Left renal cortex interstitium (tissue), 4 donors: ENCODE results near the gene PTGR3. TPM values are rescaled to one million over a fixed set of nuclear protein-coding genes. Genes with fewer than 3 reads are reported as not detected.
"Not testable (repeated sequence)": the region's sequence is repeated elsewhere in the genome, so short reads cannot be mapped to it uniquely, and the experiment has no call there.

Experiments used
- DNase-seq, 4 donors: peaks; one replicate each; pipeline ENCODE4 v3.0.0-alpha.2; 2013; ENCODE audit warnings: low read depth in 4 of 4, low spot score in 2 of 4, missing footprints in 1 of 4
- polyA plus RNA-seq, 4 donors: library from polyadenylated mRNA; unstranded; fragments of 120-200 nt; gene quantifications; one replicate each; pipeline ENCODE4 v1.2.1, GENCODE V29; 2013; ENCODE audit not compliant: insufficient read length in 4 of 4

PTGR3 gene
- polyA plus RNA-seq, 4 donors: 36.3 to 48.1 (median 44.8) TPM

DNA sequence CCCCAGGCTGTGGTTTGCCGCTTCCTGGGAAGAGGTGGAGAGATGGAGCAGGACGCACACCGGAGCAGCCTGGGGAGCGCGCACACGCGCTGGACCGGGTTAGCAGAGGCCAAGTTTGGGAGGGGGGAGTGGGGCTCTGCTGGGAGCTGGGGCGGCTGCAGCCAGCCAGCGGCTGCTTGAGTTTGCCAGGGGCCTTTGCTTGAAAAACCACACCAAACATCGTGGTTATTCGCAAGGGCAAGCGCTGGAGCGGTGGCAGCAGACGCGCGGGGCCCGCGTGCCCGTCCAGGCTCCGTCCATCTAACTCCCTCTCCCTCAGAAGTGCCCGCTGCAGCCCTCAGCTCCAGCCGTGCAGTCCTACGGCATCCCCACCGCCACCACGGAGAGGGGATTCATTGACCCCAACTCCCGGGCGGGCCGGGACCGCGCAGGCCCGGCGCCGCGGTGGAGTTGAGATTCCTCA, 4.6 kb downstream of the PTGR3 start:
- DNase-seq: no peak

DNA sequence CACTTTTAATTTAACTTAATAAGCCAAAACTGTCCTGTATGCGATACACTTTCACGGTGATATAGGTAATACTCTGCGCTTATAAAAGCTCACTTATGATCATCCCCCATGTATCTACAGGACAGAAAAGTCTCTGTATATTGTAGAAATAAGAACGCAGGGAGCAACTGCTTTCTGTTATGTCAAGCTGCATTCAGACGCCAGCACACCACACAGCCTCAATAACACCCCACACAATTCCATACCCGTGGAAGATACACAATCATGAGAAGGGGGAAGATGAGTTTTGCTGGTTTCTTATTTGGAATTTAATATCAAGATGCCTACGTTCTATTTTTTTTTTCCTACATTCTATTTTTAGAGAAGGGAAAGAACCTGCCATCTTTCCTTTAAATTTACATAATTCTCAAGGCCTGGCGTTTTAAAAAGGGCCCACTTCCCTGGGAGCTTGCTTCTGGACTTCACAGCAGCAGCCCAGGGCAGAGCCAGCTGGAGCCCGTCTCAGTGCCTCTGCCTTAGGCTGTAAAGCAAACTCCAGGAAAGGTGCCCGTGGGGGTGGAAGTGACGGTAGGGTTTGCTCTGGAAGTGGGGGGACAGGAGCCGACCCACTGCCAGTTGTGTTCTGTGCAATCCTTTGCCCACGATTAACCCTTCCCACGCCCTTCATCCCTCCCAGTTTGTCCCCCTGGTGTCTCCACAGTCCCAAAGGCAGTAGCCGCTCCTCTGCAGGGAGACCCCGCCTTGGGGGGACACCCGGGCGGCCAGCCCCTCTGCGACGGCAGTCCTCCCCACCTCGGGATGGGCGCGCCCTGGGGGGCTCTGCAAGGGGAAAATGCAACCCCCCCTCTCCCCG, 5.3 kb downstream of the PTGR3 start:
- no peak for DNase-seq

DNA sequence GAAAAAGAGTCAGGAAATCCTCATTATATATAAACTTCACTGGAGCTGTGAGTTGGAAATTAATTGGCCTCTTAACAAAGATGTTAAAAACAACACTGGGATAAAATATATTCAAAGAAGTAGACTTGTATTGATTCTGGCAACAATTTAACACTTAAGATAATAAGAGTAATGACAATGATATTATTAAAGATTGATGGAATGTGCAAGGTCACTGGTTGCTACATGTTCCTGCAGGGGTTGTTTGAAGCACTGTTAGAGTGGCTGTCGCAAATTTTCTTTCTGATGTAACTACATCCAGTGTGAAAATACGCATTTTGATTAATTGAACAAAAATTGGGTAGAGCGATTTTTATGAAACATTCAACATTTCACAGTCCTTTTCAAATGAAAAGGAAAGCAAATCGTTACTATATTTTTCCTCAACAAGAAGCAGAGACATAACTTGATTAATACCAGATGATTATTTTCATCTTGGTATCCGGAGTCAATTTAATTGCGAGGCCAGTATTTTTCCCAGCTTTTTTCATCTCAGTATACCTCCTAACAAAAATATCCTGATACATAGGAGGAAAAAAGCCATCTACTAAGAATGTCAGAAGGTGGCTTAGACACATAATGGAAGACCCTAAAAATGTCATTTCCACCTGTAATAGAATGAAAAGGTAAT, 6.1 kb downstream of the PTGR3 start:
- no peak for DNase-seq

DNA sequence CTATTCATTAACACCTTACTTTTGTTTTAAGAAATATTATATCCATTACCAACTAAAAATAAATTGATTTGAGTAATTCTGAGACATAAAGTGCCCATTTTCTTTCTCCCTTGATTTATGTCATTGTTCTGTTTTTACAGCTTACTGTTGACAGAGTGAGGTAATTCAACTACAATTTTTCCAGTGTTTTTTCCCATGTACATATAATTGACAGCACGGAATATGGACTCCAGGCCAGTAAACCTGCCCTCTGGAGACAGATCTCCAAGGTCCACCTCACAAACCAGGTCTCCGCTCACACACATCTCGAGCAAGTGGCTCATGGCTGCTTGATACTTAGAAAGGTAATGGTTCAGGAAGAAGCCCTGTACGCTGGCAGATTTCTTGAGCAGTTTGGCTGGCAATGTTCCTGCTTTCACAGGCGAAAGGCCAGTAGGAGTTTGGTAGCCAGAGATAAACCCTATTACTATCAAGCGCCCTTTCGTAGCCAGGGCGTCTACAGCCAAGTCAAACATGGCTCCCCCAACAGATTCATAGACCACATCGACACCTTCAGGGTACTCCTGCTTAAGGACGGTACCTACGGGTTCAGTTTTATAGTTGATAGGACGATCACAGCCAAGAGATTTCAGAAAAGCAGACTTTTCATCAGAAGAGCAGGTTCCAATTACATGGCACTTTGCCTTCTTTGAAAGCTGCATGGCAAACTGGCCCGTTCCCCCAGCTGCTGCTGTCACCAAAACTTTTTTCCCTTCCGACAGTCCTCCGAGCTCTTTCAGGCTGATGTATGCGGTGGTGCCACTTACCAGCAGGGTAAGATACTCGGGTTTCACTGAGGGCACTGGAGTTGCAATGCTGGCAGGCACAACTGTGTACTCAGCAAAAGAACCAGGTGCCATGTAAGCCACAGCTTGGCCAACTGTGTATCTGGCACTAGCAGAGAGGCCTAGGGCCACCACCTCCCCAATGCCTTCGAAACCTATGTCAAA, 7.4 kb downstream of the PTGR3 start:
- DNase-seq: no peak

DNA sequence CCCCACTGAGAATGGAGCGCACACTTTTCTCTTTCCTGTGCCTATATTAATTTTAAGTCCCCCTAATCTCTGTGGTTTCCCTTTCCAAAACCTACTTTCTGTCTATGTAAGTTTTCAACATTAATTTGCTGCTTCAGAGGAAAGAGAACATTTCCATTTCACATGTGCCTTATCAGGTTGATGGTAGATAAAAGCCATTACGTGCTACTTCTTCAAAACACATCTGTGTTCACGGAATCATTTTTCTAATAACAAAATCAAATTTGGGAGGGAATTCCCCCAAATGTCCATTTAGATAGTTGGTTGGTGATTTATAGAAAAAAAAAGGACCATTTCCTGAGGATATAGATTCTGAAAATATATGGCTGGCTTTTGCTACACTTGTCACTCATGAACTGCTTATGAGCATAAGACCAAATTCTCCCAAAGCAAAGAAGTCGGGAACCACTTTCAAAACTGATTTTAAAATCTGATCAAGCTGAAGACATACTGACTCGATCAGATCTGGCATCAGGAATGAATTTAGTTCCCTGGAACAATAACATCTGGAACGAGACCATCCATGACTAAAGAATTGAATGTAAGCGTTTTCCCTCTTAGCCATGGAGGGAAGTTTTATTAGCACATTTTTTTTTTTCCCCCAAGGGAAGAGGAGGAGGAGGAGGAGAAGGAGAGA, 8.2 kb downstream of the PTGR3 start:
- DNase-seq: no peak

DNA sequence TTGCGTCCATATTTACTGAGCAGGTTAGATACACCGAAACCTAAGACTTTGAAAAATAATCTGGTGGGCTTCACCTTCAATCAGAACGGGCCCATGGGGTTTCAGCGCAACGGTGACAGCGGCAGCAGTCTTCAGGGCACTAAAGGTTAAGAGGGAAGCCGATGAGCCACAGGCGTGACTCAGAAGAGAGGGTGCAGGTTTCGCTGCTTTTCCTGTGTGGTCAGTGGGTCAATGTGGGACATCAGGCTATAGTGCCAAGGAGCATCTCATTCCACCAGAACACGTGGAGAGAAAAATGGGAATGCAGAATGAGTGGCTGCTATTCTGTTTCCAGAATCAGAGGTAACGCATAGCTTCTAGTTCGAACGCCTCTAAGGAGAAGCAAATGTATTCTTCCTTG, 8.9 kb downstream of the PTGR3 start:
- no peak for DNase-seq

DNA sequence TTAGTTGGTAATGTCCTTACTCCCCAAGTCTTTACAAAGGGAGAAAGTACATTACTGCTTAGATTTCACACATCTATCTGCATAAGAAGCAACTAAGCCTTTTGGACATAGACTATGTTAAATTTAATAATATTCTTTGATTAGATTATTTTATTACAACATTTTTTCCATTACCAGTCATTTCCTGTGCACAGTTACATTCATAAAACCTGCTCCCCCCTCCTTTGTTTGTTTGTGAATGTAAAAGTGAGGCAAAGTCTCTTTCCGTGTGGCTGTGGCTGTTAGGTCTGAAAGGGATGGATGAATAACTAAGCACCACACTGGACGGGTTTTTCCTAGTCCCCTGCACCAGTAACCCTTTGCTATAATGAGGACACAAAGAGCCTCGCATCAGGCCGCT, 9.6 kb downstream of the PTGR3 start:
- no peak for DNase-seq

DNA sequence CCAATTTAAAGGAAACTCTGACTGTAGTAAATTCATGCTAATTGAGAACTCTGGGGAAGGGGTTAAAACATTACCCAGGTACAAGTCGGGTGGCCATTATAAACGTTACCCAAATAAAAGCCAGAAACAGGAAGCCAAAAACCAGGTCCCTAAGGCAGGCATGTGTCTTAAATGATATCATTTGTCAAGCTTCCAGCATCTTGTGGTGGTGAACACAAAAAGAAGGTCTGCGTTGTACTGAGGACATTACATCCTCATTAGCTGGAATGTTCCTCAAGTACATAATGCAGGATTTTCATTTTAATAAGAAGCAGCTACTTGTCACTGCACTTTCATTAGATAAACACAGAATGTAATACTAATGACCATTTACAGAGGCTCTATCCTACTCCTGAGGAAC, 10.9 kb downstream of the PTGR3 start:
- DNase-seq: no peak

DNA sequence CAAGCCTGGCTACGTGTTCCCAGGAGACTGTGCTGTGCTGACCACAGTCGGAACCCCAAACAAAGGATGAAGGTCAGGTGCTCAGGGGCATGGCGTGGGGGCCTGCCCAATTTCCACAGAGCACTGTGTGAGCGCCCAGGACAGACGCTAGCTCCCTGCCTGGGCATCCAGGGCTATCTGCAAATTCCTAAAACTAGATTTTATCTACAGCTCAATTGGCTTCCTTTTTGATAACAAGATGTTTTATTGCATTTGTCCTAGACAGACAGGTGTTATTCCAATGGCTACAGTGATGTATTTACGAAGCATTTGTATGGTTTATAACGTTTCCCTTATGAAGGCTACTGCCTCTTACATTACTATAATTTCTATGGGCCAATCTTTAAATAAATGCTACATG, 16.0 kb downstream of the PTGR3 start:
- no peak for DNase-seq

DNA sequence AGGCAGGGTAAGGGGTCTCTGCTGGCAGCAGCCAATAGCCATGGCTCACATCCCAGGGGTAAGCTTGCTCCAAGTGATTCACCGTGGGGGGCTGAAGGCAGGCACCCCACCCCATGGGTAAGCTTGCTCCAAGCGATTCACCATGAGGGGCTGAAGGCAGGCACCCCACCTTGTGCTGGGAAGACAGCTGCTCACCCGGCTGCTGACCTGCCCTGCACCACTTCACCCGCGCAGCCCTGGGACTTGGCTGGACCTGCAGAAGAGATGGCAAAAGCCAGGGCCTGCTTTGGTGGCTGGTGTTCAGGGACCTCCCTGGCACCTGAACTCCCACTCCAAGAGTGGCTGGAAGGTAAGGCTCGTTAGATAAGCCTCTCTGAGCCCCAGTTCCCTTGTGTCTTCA, 19.2 kb downstream of the PTGR3 start:
- DNase-seq: no peak

DNA sequence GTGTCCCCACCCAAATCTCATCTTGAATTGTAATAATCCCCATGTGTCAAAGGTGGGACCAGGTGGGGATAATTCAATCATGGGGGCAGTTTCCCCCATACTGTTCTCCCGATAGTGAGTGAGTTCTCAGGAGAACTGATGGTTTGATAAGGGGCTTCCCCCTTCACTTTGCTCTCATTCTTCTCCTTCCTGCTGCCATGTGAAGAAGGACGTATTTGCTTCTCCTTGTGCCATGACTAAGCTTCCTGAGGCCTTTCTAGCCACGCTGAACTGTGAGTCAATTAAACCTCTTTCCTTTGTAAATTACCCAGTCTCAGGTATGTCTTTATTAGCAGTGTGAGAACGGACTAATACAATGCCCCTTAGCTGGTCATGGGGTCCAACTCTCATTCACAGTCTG, 21.2 kb downstream of the PTGR3 start:
- not testable (repeated sequence) for DNase-seq

DNA sequence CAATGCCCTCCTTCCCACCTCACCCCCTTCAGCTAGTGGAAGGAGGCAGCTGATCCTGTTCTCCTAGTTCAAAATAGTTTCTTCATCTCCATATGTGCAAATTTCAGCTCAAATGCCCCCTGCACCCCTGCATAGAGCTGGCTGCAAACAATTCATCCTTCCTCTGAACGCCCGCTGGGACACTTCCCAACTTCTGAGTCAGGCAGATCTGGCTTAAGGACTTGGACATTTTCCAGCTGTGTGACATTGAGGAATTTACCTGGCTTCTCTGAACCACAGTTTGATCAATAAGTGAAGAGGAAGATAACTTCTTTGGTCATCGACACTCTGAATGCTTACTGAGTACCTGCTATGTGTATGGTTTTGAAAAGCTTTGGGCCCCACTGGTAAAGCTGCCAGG, 23.5 kb downstream of the PTGR3 start:
- no peak for DNase-seq

DNA sequence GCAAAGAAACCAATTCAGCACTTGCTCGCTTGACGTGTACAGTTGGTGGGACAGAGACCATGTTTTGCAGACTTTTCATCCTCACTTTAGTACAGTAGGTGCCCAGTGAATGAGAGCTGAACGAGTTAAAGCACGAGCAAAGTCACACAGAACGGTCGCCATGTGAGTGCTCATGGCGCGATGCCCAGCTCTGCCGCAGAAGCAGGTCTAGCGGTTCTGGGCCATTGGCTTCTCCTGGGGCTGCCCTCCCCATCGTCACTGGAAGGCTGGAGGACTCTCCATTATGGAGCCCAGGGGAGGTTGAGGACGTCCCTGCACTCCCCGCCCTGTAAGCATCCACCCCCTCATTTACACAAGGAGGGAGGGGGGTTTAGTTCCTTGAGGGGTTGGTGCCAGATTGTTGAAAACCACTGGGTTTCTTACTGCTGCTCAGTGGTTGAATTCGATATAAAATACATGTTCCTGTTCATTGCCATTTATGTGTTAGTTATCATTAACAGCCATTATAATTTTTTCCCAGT, 24.9 kb downstream of the PTGR3 start:
- no peak for DNase-seq

DNA sequence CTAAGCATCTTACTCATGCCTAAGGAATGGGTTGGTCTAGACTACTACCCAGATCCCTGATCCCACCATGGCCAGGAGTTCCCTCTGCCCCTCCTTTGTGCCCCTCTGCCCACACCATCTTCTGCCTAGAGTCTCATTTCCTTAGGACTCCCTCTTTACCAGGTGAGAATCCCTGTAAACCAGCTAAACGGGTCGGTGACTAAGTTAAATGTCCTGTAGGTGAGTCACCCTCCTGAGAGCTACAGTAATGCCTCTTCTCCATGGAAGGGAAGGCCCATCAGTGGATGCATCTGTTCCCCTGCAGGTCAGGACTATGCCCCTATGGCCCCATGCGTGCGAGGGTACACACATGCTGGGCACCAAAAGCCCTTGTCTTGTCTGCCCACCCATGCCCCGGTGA, 25.4 kb downstream of the PTGR3 start:
- DNase-seq: no peak

DNA sequence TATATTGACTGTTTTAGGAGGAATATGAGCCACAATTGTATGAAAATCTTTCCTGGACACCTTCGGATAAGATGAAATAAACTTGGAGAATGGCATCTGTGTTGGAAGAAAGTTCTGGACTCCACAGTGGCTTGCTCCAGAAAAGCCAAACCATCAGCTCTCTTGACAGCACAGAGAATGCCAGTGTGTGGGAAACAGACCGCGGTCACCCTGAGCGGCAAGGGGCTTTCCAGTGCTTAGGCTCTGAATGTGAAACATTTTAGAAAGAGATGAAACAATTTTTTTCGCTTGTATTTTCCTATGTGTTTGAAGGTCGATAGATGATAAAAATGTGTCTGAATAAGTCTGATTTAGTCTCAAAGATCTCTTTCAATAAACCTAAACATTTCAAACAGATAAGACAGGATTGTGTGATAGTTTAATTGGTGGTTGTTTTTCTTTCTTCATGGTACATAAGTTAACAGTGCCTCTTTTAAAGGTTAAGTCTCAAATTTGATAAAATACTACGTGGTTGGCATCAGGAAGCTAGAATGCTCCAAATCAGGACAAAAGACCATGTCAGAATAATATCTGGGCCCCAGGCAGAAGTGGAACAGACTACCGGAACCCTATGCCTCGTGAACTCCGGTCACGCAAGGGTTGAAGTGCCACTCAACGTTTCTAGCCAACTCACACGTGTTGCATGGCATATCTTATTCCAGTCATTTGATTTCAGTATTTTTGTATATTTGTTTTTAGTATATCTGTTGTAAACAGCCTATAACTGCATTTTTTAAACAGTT, 28.9 kb downstream of the PTGR3 start:
- DNase-seq: no peak

DNA sequence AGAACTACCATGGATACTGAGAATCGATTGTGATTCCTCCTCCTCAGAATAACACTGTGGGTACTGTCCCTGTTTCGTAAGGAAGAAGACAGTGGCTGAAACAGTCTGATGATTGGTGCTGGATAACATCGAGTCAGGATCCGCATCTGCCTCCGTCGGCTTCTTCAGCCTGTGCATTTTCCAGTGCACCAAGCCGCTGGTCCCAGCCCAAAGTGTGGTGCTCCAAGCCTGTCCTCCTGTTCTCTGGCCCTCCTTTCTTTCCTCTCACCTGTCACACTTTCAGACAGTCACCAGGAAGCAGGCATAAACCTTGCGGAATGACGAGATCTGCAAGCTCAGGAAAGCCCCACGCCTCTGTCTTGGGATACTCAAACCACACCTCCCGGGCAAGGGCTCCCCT, 30.6 kb downstream of the PTGR3 start:
- no peak for DNase-seq

DNA sequence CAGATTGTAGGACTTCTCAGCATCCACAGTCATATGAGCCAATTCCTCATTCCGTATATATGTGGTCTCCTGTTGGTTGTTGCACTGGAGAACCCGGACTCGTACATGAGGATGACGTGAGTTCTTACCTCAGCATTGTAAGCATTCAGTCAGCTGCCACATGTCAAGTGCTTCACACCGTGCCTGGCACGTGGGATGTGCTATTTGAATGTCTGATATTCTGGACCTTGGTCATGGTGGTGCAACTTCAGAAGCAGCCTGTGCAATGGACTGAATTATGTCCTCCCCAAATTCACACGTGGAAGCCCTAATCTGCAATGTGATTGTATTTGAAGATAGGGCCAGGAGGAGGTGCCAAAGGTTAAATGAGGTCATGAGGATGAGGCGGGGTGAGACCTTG, 32.1 kb downstream of the PTGR3 start:
- DNase-seq: no peak

DNA sequence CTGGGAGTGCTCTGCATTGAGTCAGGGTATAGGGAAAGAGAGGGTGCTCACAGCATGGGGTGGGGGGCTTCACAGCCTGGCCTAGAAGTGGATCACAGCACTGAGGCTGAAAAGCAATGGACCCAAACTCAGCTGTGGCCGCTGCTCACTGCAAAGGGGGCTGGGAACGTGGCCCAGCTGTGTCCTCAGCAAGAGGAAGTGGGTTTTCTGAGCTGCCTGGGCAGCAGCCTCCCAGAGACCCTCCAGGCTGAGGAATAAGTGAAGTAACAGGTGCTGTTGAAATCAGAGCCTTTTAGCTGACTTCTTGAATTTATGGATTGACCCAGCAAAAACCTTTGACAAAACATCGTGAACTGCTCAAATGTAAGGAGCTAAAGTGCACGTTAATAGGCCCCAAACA, 35.2 kb downstream of the PTGR3 start:
- no peak for DNase-seq

DNA sequence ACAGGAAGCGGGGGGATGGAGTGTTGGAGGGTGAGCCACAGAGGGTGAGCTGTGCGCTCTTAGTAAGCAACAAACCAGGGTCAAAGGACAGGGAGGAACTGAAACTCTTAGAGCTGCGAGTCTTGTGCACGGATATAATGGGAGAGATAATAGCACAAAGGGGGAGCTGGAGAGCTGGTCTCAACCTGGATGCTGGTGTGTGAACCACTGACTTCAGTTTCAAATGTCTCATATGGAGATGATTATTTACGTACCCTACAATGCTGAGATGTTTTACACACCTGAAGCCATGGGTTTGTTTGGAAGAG, 35.9 kb downstream of the PTGR3 start:
- DNase-seq: no peak
